Nephron progenitor cell (in vitro differentiated cells): ENCODE measurements around the gene MAGI2.

ENCODE experiments used
- DNase-seq: peaks from one replicate; pipeline ENCODE4 v3.0.0; 2021
- H3K27ac Mint-ChIP-seq: 2 replicates; pipeline ENCODE4 v1.8.0; 2021; ENCODE audit warnings: mild to moderate bottlenecking, moderate library complexity, mixed read lengths
- H3K27me3 Mint-ChIP-seq: 2 replicates; pipeline ENCODE4 v1.8.0; 2021; ENCODE audit warnings: mild to moderate bottlenecking, low read depth, mixed read lengths; ENCODE audit not compliant: poor library complexity
- H3K36me3 Mint-ChIP-seq: 2 replicates; pipeline ENCODE4 v1.8.0; 2021; ENCODE audit warnings: low read depth, mixed read lengths
- H3K4me1 Mint-ChIP-seq: 2 replicates; pipeline ENCODE4 v1.8.0; 2021; ENCODE audit warnings: mixed read lengths
- H3K4me3 Mint-ChIP-seq: 2 replicates; pipeline ENCODE4 v1.8.0; 2021; ENCODE audit warnings: mild to moderate bottlenecking, moderate library complexity, mixed read lengths
- H3K9me3 Mint-ChIP-seq: 2 replicates; pipeline ENCODE4 v1.8.0; 2021; ENCODE audit warnings: mild to moderate bottlenecking, moderate library complexity, mixed read lengths
- CTCF ChIP-seq: fragments of 200-600 bp; sonication (generic); IDR thresholded peaks from 2 replicates; pipeline ENCODE4 v1.5.0; 2021; ENCODE audit warnings: antibody characterized with exemption

MAGI2 gene

GRCh38 chr7:78690174-78690573, 763.3 kb downstream of the MAGI2 start:
- no peak for TF ChIP-seq CTCF
- Mint-ChIP-seq H3K27me3 (no peaks in the 10 kb centered on the region), H3K4me3 (no peak overlapping the region), H3K36me3 (no peaks in the 10 kb centered on the region), H3K4me1 (peaks cover 4% of the 10 kb centered on the region), H3K9me3 (no peaks in the 10 kb centered on the region), H3K27ac (no peak overlapping the region)
- no peak for DNase-seq

GRCh38 chr7:78688376-78688775, 765.1 kb downstream of the MAGI2 start:
- no peaks in the 10 kb centered on the region for H3K36me3 Mint-ChIP-seq
- no peak for DNase-seq
- TF ChIP-seq CTCF = no peak
- H3K4me1 Mint-ChIP-seq = peaks cover 13% of the 10 kb centered on the region
- no peak overlapping the region for H3K27ac Mint-ChIP-seq
- H3K27me3 Mint-ChIP-seq = no peaks in the 10 kb centered on the region
- no peak overlapping the region for H3K4me3 Mint-ChIP-seq
- H3K9me3 Mint-ChIP-seq = no peaks in the 10 kb centered on the region

- Mint-ChIP-seq H3K4me1 (peaks cover 13% of the 10 kb centered on the region), H3K27me3 (no peaks in the 10 kb centered on the region), H3K9me3 (no peaks in the 10 kb centered on the region), H3K27ac (no peak overlapping the region), H3K36me3 (no peaks in the 10 kb centered on the region), H3K4me3 (no peak overlapping the region)
- TF ChIP-seq CTCF = no peak
- DNase-seq = no peak
Measured at GRCh38 chr7:78686189-78686588, 767.3 kb downstream of the MAGI2 start.

GRCh38 chr7:78684201-78684600, 769.3 kb downstream of the MAGI2 start:
- no peak for TF ChIP-seq CTCF
- DNase-seq = no peak
- no peak overlapping the region for H3K4me3 Mint-ChIP-seq
- H3K27ac Mint-ChIP-seq = no peak overlapping the region
- H3K27me3 Mint-ChIP-seq = no peaks in the 10 kb centered on the region
- H3K36me3 Mint-ChIP-seq = no peaks in the 10 kb centered on the region
- peaks cover 13% of the 10 kb centered on the region for H3K4me1 Mint-ChIP-seq
- H3K9me3 Mint-ChIP-seq = no peaks in the 10 kb centered on the region

- Mint-ChIP-seq H3K9me3 (no peaks in the 10 kb centered on the region), H3K4me1 (peaks cover 13% of the 10 kb centered on the region), H3K4me3 (no peak overlapping the region), H3K27me3 (no peaks in the 10 kb centered on the region), H3K27ac (no peak overlapping the region), H3K36me3 (no peaks in the 10 kb centered on the region)
- TF ChIP-seq CTCF = no peak
- DNase-seq = no peak
Measured at GRCh38 chr7:78683566-78683965, 769.9 kb downstream of the MAGI2 start.

GRCh38 chr7:78679112-78679876, 774.2 kb downstream of the MAGI2 start:
- no peaks in the 10 kb centered on the region for H3K9me3 Mint-ChIP-seq
- no peak for TF ChIP-seq CTCF
- H3K4me1 Mint-ChIP-seq = peaks cover 3% of the 10 kb centered on the region
- H3K4me3 Mint-ChIP-seq = no peak overlapping the region
- no peak for DNase-seq
- H3K27ac Mint-ChIP-seq = no peak overlapping the region
- no peaks in the 10 kb centered on the region for H3K27me3 Mint-ChIP-seq
- H3K36me3 Mint-ChIP-seq = no peaks in the 10 kb centered on the region
